ENCODE measurements around the gene TRPM1. TPM values are rescaled to one million over a fixed set of nuclear protein-coding genes. Genes with fewer than 3 reads are reported as not detected.
A peak's percentile ranks its signal among the peaks of the same experiment; 100 is the strongest.

Gene TRPM1
- polyA plus RNA-seq, 2 of the 4 experiments (the other 2 are of a cell fraction), result not detected

DNA sequence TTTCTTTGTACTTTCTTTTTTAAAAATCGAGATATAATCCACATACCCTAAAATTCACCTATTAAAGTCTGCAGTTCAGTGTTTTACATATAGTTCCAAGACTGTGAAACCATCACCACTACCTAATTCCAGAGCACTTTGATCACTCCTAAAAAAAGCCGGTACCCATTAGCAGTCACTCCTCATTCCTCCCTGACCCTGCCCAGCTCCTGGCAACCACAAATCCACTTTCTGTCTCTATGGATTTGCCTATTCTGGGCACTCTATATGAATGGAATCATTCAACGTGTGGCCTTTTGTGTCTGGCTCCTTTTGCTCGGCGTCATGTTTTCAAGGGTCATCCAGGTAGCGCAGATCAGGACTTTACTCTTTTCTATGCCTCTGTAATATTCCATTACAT lies 17.3 kb downstream of the TRPM1 start:
- Histone ChIP-seq H3K4me3 (no peak overlapping the region), H3K4me2 (no peak overlapping the region), H3K9me3 (no peaks in the 10 kb centered on the region), H3K27ac (no peak overlapping the region), H3K4me1 (peaks cover 28% of the 10 kb centered on the region)
- FAIRE-seq, result no peak
- no peak for ATAC-seq
- CTCF ChIA-PET, result interaction anchor here (1.2 to 1.6 kb wide), 2 partner anchors 45 to 405 kb away, joined by 3 to 5 read pairs; no protein-coding TSS in a partner anchor
- 73% methylated on average over 6 of the region's 6 CpGs for WGBS (ENCODE audit: missing lambda C conversion rate)
- no peak for DNase-seq (ENCODE audit: low read depth in 1 of 2, low spot score in 1 of 2)
- POLR2A ChIA-PET, result no interaction called here
- no peak for TF ChIP-seq MYC (IDR thresholded peaks at IDR 0.05; ENCODE audit: borderline replicate concordance, low read length)
- TF ChIP-seq RCOR1 (IDR thresholded peaks at IDR 0.05; ENCODE audit: low read depth, low read length), result no peak
- TF ChIP-seq HEYL (CRISPR knock-in tag; IDR thresholded peaks at IDR 0.05), result no peak

DNA sequence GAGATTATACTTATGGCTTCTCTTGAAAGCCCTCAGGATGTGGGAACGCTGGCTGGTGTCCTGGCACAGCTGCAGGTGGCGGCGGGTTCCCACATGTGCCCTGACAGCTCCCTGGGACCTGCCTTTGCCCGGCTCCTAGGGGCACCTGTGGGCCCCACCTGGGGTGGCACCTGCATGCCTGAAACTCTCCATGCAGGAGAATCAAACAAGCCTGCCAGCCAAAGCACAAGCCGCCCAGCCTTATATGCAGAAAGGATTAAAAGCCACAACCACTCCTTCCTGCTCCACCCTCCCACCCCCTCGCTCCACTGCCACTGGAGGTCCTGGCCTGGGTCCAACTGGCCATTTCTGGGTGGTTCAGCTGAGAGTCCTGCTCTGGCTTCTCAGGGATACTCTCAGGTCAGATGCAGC lies 18.1 kb downstream of the TRPM1 start:
- ChIA-PET CTCF (interaction anchor here (1.2 to 1.6 kb wide), 2 partner anchors 46 to 405 kb away, joined by 3 to 5 read pairs; no protein-coding TSS in a partner anchor), POLR2A (no interaction called here)
- Histone ChIP-seq H3K4me1 (peaks cover 28% of the 10 kb centered on the region), H3K4me3 (no peak overlapping the region), H3K4me2 (0 out of 3 replicates have a peak overlapping the region, but pooled peaks have one; percentile 4), H3K9me3 (no peaks in the 10 kb centered on the region), H3K27ac (no peak overlapping the region)
- FAIRE-seq, result no peak
- DNase-seq (ENCODE audit: low read depth in 1 of 2, low spot score in 1 of 2), result no peak
- TF ChIP-seq FOXS1 (CRISPR knock-in tag; IDR thresholded peaks at IDR 0.05), result no peak
- TF ChIP-seq RARB (CRISPR knock-in tag; IDR thresholded peaks at IDR 0.05), result no peak
- no peak for TF ChIP-seq NPAS2 (CRISPR knock-in tag; IDR thresholded peaks at IDR 0.05; ENCODE audit: borderline replicate concordance)
- no peak for TF ChIP-seq TP53 (CRISPR knock-in tag; IDR thresholded peaks at IDR 0.05)
- TF ChIP-seq NR3C1 (IDR thresholded peaks at IDR 0.05), result no peak
- TF ChIP-seq USF2 (IDR thresholded peaks at IDR 0.05), result no peak
- TF ChIP-seq MAFK (IDR thresholded peaks at IDR 0.05; ENCODE audit: partially characterized antibody), result no peak
- no peak for TF ChIP-seq ZSCAN20 (CRISPR knock-in tag; IDR thresholded peaks at IDR 0.05)
- 60% methylated on average over 6 of the region's 6 CpGs for WGBS (ENCODE audit: missing lambda C conversion rate)
- ATAC-seq, result no peak

- CTCF ChIA-PET, result interaction anchor here (1.6 kb wide), 1 partner anchor 46 kb away, joined by 5 read pairs; no protein-coding TSS in a partner anchor
- POLR2A ChIA-PET, result no interaction called here
- no peak overlapping the region for H3K4me3 ChIP-seq
- DNase-seq (ENCODE audit: low read depth in 1 of 2, low spot score in 1 of 2) (no peak), FAIRE-seq (no peak), ATAC-seq (no peak)
- H3K9me3 ChIP-seq, result no peaks in the 10 kb centered on the region
- peak overlapping the region; percentile 4; the same call in 1 of the 3 replicates for H3K4me2 ChIP-seq
- no peak overlapping the region for H3K27ac ChIP-seq
- H3K4me1 ChIP-seq, result peaks cover 28% of the 10 kb centered on the region
- WGBS (ENCODE audit: missing lambda C conversion rate), result 57% methylated on average over 11 of the region's 11 CpGs
- TF ChIP-seq ZFP36 (IDR thresholded peaks at IDR 0.05; ENCODE audit: borderline replicate concordance, partially characterized antibody), result no peak
- no peak for TF ChIP-seq HOXB5 (CRISPR knock-in tag; IDR thresholded peaks at IDR 0.05)
- TF ChIP-seq TFCP2L1 (CRISPR knock-in tag; IDR thresholded peaks at IDR 0.05), result no peak
- TF ChIP-seq ZSCAN20 (CRISPR knock-in tag; IDR thresholded peaks at IDR 0.05), result no peak
- no peak for TF ChIP-seq RARB (CRISPR knock-in tag; IDR thresholded peaks at IDR 0.05)
- no peak for TF ChIP-seq SMC3 (IDR thresholded peaks at IDR 0.05)
- TF ChIP-seq RAD21 (conservative IDR thresholded peaks at IDR 0.05 in 1 of 2, IDR thresholded peaks at IDR 0.05 in 1 of 2), result no peak
- TF ChIP-seq FOSB (CRISPR knock-in tag; IDR thresholded peaks at IDR 0.05), result no peak
- TF ChIP-seq HEYL (CRISPR knock-in tag; IDR thresholded peaks at IDR 0.05), result no peak
- TF ChIP-seq CBX8 (IDR thresholded peaks at IDR 0.05), result no peak
- TF ChIP-seq CHD2 (IDR thresholded peaks at IDR 0.05; ENCODE audit: low read length, partially characterized antibody), result no peak
- TF ChIP-seq MAZ (IDR thresholded peaks at IDR 0.05; ENCODE audit: borderline replicate concordance, low read depth, low read length), result no peak
These were observed 18.7 kb downstream of the TRPM1 start for GRCh38 chr15:31082771-31083369.
